Endodermal cell (in vitro differentiated cells): ENCODE measurements around the gene SCAPER. TPM values are rescaled to one million over a fixed set of nuclear protein-coding genes. Genes with fewer than 3 reads are reported as not detected.

Experiments used
- DNase-seq: peaks from one replicate; pipeline ENCODE4 v3.0.0-alpha.2; 2017
- H3K27ac ChIP-seq: 2 replicates; pipeline ENCODE4 v1.5.1; 2013; ENCODE audit warnings: mild to moderate bottlenecking, low read depth, low read length, moderate library complexity
- H3K27me3 ChIP-seq: 2 replicates; pipeline ENCODE4 v1.6.1; 2013; ENCODE audit warnings: mild to moderate bottlenecking, low read length, moderate library complexity; ENCODE audit not compliant: insufficient read depth, control insufficient read depth, poor library complexity, severe bottlenecking
- H3K36me3 ChIP-seq: 2 replicates; pipeline ENCODE4 v1.7.0; 2013; ENCODE audit warnings: mild to moderate bottlenecking, low read length, moderate library complexity; ENCODE audit not compliant: control insufficient read depth, insufficient read depth
- H3K4me1 ChIP-seq: one replicate; pipeline ENCODE4 v1.7.0; 2013; ENCODE audit warnings: low read length; ENCODE audit not compliant: control insufficient read depth, insufficient read depth
- H3K4me3 ChIP-seq: 2 replicates; pipeline ENCODE4 v1.5.1; 2013; ENCODE audit warnings: mild to moderate bottlenecking, low read length, moderate library complexity
- H3K9ac ChIP-seq: 2 replicates; pipeline ENCODE4 v1.6.1; 2013; ENCODE audit warnings: mild to moderate bottlenecking, low read length, moderate library complexity; ENCODE audit not compliant: poor library complexity, severe bottlenecking; ENCODE audit errors: extremely low read depth
- H3K9me3 ChIP-seq: 2 replicates; pipeline ENCODE4 v1.6.1; 2013; ENCODE audit warnings: mild to moderate bottlenecking, low read length, moderate library complexity; ENCODE audit not compliant: control insufficient read depth
- H3K27ac Mint-ChIP-seq: 2 replicates; pipeline ENCODE4 v1.8.0; 2020; ENCODE audit warnings: mixed read lengths
- H3K27me3 Mint-ChIP-seq: 2 replicates; pipeline ENCODE4 v1.8.0; 2021; ENCODE audit warnings: mild to moderate bottlenecking, mixed read lengths; ENCODE audit not compliant: insufficient read depth
- H3K36me3 Mint-ChIP-seq: 2 replicates; pipeline ENCODE4 v1.8.0; 2020; ENCODE audit warnings: low read depth, mixed read lengths
- H3K4me1 Mint-ChIP-seq: 2 replicates; pipeline ENCODE4 v1.8.0; 2020; ENCODE audit warnings: mixed read lengths
- H3K4me3 Mint-ChIP-seq: 2 replicates; pipeline ENCODE4 v1.8.0; 2020; ENCODE audit warnings: mild to moderate bottlenecking, moderate library complexity, mixed read lengths
- H3K9me3 Mint-ChIP-seq: 2 replicates; pipeline ENCODE4 v1.8.0; 2020; ENCODE audit warnings: mild to moderate bottlenecking, mixed read lengths
- WGBS, 2 experiments: methylation state at CpG; one replicate each; pipeline versions ENCODE4 v1.1.5 to v1.1.7; 2013; ENCODE audit warnings: missing lambda C conversion rate in 2 of 2, mixed read lengths in 1 of 2; ENCODE audit not compliant: insufficient coverage in 1 of 2, insufficient read length in 1 of 2; 5-methylcytosine and 5-hydroxymethylcytosine counted together
- total RNA-seq, 2 donors: library from RNA; stranded (reverse); fragmentation: NEBNext Ultra II Directional in 1 of 2; extraction: Animal tissue kit (Norgen Biotek cat#: 25700) in 1 of 2; gene quantifications; 2 replicates in 1 of 2; 3 replicates in 1 of 2; pipeline ENCODE4 v1.2.1, GENCODE V29; 2021
- TF ChIP-seq, protein P1 (sequence below): fragments of 200-600 bp; sonication (generic); conservative IDR thresholded peaks from 2 replicates; pipeline ENCODE4 v1.5.0; 2021; ENCODE audit warnings: antibody characterized with exemption, mild to moderate bottlenecking

Gene SCAPER
- total RNA-seq, 2 donors from 2014 or later: 8.9 to 12.2 TPM

DNA sequence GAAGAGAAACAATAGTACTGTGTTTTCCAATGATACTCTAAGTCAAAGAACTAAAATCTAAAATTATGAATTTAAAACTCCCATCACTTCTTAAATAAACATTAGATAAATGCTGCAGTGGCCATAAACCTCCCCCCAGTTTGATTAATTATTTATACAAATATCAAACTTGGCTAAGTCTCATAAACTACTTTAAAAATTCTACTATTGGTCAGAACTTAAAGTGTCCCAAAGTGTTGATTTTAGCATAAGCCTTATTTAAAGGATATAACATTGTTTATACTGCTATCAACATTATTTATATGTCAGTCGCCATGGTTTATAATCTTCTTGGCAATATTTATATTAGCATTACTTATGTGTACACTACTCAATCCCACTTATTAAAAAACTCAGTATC, 132.4 kb downstream of the SCAPER start:
- H3K27ac Mint-ChIP-seq: no peak overlapping the region
- H3K36me3 ChIP-seq: no peaks in the 10 kb centered on the region

DNA sequence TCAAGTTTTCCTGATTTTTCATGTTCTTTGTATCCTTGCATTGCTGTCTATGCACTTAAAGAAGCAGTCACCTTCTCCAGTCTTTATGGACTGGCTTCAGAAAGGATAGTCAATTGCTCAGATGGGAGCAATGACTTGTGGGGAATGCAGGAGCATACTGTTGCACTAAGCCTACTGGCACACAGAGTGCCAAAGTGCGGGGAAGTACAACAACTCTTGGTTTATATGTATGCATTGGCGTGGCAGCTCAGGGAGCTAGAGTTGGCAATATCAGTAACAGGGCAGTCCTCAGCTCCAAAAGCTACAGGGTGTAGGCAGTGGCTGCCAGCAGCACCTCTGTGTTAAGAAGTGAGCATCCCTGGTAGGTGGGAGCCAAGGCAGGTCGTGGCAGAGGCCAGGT, 141.1 kb downstream of the SCAPER start:
- H3K4me3 ChIP-seq: no peak overlapping the region
- WGBS, 2 experiments: 95 to 100% methylated on average over 2 to 3 of the region's 3 CpGs
- no peak overlapping the region for H3K27ac Mint-ChIP-seq
- TF ChIP-seq, protein P1, sequence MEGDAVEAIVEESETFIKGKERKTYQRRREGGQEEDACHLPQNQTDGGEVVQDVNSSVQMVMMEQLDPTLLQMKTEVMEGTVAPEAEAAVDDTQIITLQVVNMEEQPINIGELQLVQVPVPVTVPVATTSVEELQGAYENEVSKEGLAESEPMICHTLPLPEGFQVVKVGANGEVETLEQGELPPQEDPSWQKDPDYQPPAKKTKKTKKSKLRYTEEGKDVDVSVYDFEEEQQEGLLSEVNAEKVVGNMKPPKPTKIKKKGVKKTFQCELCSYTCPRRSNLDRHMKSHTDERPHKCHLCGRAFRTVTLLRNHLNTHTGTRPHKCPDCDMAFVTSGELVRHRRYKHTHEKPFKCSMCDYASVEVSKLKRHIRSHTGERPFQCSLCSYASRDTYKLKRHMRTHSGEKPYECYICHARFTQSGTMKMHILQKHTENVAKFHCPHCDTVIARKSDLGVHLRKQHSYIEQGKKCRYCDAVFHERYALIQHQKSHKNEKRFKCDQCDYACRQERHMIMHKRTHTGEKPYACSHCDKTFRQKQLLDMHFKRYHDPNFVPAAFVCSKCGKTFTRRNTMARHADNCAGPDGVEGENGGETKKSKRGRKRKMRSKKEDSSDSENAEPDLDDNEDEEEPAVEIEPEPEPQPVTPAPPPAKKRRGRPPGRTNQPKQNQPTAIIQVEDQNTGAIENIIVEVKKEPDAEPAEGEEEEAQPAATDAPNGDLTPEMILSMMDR: no peak
- H3K4me3 Mint-ChIP-seq: no peak overlapping the region
- no peak overlapping the region for H3K27ac ChIP-seq
- H3K27me3 ChIP-seq: no peaks in the 10 kb centered on the region
- H3K4me1 ChIP-seq: no peaks in the 10 kb centered on the region
- peaks cover 16% of the 10 kb centered on the region for H3K9me3 Mint-ChIP-seq
- DNase-seq: no peak
- no peaks in the 10 kb centered on the region for H3K4me1 Mint-ChIP-seq
- no peak overlapping the region for H3K9ac ChIP-seq
- H3K36me3 ChIP-seq: no peaks in the 10 kb centered on the region
- peaks cover 21% of the 10 kb centered on the region for H3K36me3 Mint-ChIP-seq
- H3K9me3 ChIP-seq: peaks cover 16% of the 10 kb centered on the region
- no peaks in the 10 kb centered on the region for H3K27me3 Mint-ChIP-seq

More for the DNA sequence above, 132.4 kb downstream of the SCAPER start:
- Mint-ChIP-seq H3K9me3 (peaks cover 12% of the 10 kb centered on the region), H3K4me1 (no peaks in the 10 kb centered on the region), H3K4me3 (no peak overlapping the region), H3K36me3 (peaks cover 5% of the 10 kb centered on the region), H3K27me3 (no peaks in the 10 kb centered on the region)
- Histone ChIP-seq H3K27me3 (no peaks in the 10 kb centered on the region), H3K4me1 (no peaks in the 10 kb centered on the region), H3K9me3 (peaks cover 13% of the 10 kb centered on the region), H3K4me3 (no peak overlapping the region), H3K9ac (no peak overlapping the region), H3K27ac (no peak overlapping the region)
- TF ChIP-seq, protein P1: no peak
- WGBS, 2 experiments: no CpG with 5 or more reads among the region's 1 CpG
- DNase-seq: no peak

- Histone ChIP-seq H3K4me1 (no peaks in the 10 kb centered on the region), H3K36me3 (no peaks in the 10 kb centered on the region), H3K27me3 (no peaks in the 10 kb centered on the region), H3K9me3 (peaks cover 16% of the 10 kb centered on the region), H3K4me3 (no peak overlapping the region), H3K9ac (no peak overlapping the region), H3K27ac (no peak overlapping the region)
- Mint-ChIP-seq H3K36me3 (peaks cover 21% of the 10 kb centered on the region), H3K4me1 (no peaks in the 10 kb centered on the region), H3K27ac (no peak overlapping the region), H3K4me3 (no peak overlapping the region), H3K9me3 (peaks cover 13% of the 10 kb centered on the region), H3K27me3 (no peaks in the 10 kb centered on the region)
- no peak for DNase-seq
- 97% methylated on average over 2 of the region's 2 CpGs; no CpG with 5 or more reads in 1 of the 2 experiments for WGBS, 2 experiments
- TF ChIP-seq, protein P1: no peak
Observed at GRCh38 chr15:76763554-76763953, 141.6 kb downstream of the SCAPER start.
